IPS DF 6.9 (cell line): ENCODE results near the gene HOXA1.

Experiments
- DNase-seq: peaks from one replicate; pipeline ENCODE4 v3.0.0-alpha.2; 2013; ENCODE audit warnings: low read depth, low spot score
- H3K27ac ChIP-seq: one replicate; pipeline ENCODE4 v1.5.1; 2013; ENCODE audit warnings: low read length, control low read depth
- H3K27me3 ChIP-seq: 2 replicates; pipeline ENCODE4 v1.6.1; 2013; ENCODE audit warnings: mild to moderate bottlenecking, low read length; ENCODE audit not compliant: control insufficient read depth, insufficient read depth
- H3K36me3 ChIP-seq: 2 replicates; pipeline ENCODE4 v1.6.1; 2013; ENCODE audit warnings: low read length; ENCODE audit not compliant: control insufficient read depth, insufficient read depth
- H3K4me1 ChIP-seq: 2 replicates; pipeline ENCODE4 v1.6.1; 2013; ENCODE audit warnings: low read length; ENCODE audit not compliant: control insufficient read depth, insufficient read depth
- H3K4me3 ChIP-seq: 2 replicates; pipeline ENCODE4 v1.5.1; 2013; ENCODE audit warnings: mild to moderate bottlenecking, low read length
- H3K9me3 ChIP-seq: 2 replicates; pipeline ENCODE4 v1.6.1; 2013; ENCODE audit warnings: low read length, inconsistent platforms; ENCODE audit not compliant: control insufficient read depth, insufficient read depth
- WGBS: extraction: QIAGEN DNeasy Blood & Tissue Kit; methylation state at CpG from one replicate; pipeline ENCODE4 v1.1.7; 2013; ENCODE audit warnings: mixed read lengths, missing lambda C conversion rate; ENCODE audit not compliant: insufficient read length, insufficient coverage; 5-methylcytosine and 5-hydroxymethylcytosine counted together

HOXA1 gene

GRCh38 chr7:27123477-27124053 is 27.8 kb upstream of the HOXA1 start:
- Histone ChIP-seq H3K36me3 (no peaks in the 10 kb centered on the region), H3K4me3 (no peak overlapping the region), H3K9me3 (no peaks in the 10 kb centered on the region), H3K27me3 (peaks cover 99% of the 10 kb centered on the region), H3K27ac (no peak overlapping the region), H3K4me1 (no peaks in the 10 kb centered on the region)
- no CpG with 5 or more reads among the region's 26 CpGs for WGBS
- no peak for DNase-seq

DNA sequence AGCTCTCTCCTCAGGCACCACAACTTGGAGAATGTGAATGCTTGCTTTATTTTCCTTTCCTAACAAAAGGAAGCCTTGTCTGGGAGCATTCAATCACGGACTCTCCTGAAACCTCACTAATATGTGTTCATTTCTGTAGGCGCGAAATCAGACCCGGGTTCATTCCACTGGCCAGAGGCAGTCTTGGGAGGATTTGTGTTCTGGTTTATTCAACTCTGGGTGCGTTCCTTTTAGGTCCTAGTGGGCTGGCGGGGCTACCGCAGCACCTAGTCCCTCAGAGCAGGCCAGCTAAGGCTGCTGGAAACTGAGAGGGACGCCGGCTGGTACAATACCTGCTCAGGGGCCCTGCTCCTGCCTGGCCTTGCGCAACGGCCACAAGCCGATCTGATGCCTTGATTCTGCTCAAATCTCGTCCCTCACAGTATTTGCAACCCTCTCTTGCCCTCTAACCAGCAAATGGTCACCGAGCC is 27.2 kb upstream of the HOXA1 start:
- H3K4me3 ChIP-seq = no peak overlapping the region
- WGBS = no CpG with 5 or more reads among the region's 14 CpGs
- H3K27me3 ChIP-seq = peaks cover 99% of the 10 kb centered on the region
- H3K4me1 ChIP-seq = no peaks in the 10 kb centered on the region
- no peak for DNase-seq
- H3K27ac ChIP-seq = no peak overlapping the region
- no peaks in the 10 kb centered on the region for H3K36me3 ChIP-seq
- H3K9me3 ChIP-seq = no peaks in the 10 kb centered on the region

- H3K9me3 ChIP-seq = no peaks in the 10 kb centered on the region
- H3K27ac ChIP-seq = no peak overlapping the region
- no peak for DNase-seq
- H3K4me3 ChIP-seq = no peak overlapping the region
- peaks cover 2% of the 10 kb centered on the region; the same call in 1 of the 2 replicates for H3K4me1 ChIP-seq
- WGBS = no CpG with 5 or more reads among the region's 42 CpGs
- H3K36me3 ChIP-seq = no peaks in the 10 kb centered on the region
- H3K27me3 ChIP-seq = peaks cover 99% of the 10 kb centered on the region
Observed at GRCh38 chr7:27122077-27122910, 26.5 kb upstream of the HOXA1 start.

DNA sequence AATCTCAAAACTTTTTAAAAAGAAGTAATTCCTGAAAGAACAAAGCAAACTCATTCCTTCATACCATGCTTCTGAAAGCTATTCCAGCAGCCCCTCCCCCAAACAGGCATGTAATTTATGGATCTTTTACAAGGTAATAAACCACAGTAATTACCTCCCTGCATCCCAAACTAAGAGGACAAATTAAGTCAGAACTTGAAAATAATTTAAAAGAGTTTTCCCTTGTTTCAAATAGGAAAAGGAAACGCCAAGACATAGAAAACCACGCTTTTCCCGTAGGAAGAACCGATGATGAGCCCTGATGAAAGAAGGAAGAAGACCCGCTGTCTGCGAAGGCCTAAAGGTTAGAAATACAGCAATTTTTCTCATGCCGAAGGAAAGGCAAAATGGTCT is 25.9 kb upstream of the HOXA1 start:
- H3K9me3 ChIP-seq = no peaks in the 10 kb centered on the region
- H3K27ac ChIP-seq = no peak overlapping the region
- DNase-seq = no peak
- WGBS = no CpG with 5 or more reads among the region's 7 CpGs
- peaks cover 99% of the 10 kb centered on the region for H3K27me3 ChIP-seq
- H3K4me3 ChIP-seq = no peak overlapping the region
- H3K4me1 ChIP-seq = peaks cover 2% of the 10 kb centered on the region; the same call in 1 of the 2 replicates
- H3K36me3 ChIP-seq = no peaks in the 10 kb centered on the region

DNA sequence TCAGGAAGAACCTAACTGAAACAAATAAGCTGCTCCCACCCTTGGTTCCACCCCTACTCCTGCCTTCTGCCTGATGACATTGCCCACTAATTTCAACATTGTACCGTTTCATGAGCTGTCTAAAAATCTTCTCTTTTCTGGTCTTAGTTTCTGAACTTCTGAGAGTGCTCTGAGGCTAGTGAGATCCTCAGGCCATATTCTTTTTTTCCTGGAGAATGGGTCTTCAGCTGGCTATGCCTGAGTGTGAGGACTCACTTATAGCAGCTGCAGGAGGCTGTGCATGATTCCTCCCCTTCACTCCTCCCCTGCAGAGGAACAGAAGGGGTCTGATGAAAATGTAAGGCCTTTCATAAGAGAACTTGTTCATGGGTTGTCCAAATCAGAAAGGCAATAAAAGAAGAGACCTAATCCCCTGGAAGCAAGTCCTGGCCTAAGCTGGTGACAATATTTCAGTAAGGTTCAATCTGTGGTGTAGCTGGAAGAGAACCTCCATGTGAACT is 23.7 kb upstream of the HOXA1 start:
- H3K36me3 ChIP-seq = no peaks in the 10 kb centered on the region
- no CpG with 5 or more reads among the region's 1 CpG for WGBS
- H3K9me3 ChIP-seq = no peaks in the 10 kb centered on the region
- DNase-seq = no peak
- H3K27ac ChIP-seq = no peak overlapping the region
- peaks cover 99% of the 10 kb centered on the region for H3K27me3 ChIP-seq
- peaks cover 2% of the 10 kb centered on the region; the same call in 1 of the 2 replicates for H3K4me1 ChIP-seq
- H3K4me3 ChIP-seq = no peak overlapping the region

- Histone ChIP-seq H3K9me3 (no peaks in the 10 kb centered on the region), H3K27me3 (peaks cover 95% of the 10 kb centered on the region)
Observed at GRCh38 chr7:27118580-27118979, 22.8 kb upstream of the HOXA1 start.

DNA sequence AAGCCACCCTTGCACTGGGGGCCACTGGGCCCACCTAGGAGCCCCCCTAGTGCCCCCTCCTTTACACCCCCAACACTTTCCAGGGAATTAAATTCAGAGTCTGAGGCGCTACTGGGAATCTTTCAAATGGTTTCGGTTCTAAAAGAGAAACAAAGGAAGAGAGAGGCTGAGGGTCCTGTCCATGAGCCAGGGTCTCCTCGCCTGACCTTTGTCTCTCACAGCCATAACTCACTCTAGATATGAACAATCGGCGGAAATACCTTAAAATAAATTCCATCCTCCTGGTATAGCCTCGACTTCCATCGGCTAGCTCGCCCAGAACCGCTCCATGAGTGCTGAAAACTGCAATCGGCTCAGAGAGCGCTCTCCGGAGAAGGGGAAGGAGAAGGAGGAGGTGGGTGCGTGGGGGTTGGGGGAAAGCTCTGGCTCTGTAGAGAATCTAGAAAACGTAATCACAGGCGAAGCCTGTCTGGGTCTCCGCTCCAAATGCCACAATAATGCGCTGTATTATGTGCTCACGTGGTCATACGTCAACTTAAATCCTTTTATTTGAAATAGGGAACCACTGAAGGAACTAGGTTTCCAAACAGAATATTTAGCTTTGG is 22.2 kb upstream of the HOXA1 start:
- Histone ChIP-seq H3K4me1 (peaks cover 2% of the 10 kb centered on the region; the same call in 1 of the 2 replicates), H3K36me3 (no peaks in the 10 kb centered on the region), H3K27me3 (peaks cover 95% of the 10 kb centered on the region), H3K9me3 (no peaks in the 10 kb centered on the region), H3K27ac (no peak overlapping the region), H3K4me3 (no peak overlapping the region)
- no peak for DNase-seq
- no CpG with 5 or more reads among the region's 19 CpGs for WGBS

More at GRCh38 chr7:27118580-27118979, 22.8 kb upstream of the HOXA1 start:
- DNase-seq = no peak
- no peaks in the 10 kb centered on the region for H3K36me3 ChIP-seq
- H3K4me1 ChIP-seq = peaks cover 2% of the 10 kb centered on the region; the same call in 1 of the 2 replicates
- no CpG with 5 or more reads among the region's 3 CpGs for WGBS
- H3K27ac ChIP-seq = no peak overlapping the region
- no peak overlapping the region for H3K4me3 ChIP-seq

- peaks cover 95% of the 10 kb centered on the region for H3K27me3 ChIP-seq
Observed at GRCh38 chr7:27116962-27117886, 21.4 kb upstream of the HOXA1 start.

GRCh38 chr7:27116031-27116961 is 20.5 kb upstream of the HOXA1 start:
- no peak for DNase-seq
- Histone ChIP-seq H3K4me1 (peaks cover 2% of the 10 kb centered on the region; the same call in 1 of the 2 replicates), H3K27ac (no peak overlapping the region), H3K36me3 (no peaks in the 10 kb centered on the region), H3K9me3 (no peaks in the 10 kb centered on the region), H3K4me3 (no peak overlapping the region), H3K27me3 (peaks cover 95% of the 10 kb centered on the region)
- WGBS = no CpG with 5 or more reads among the region's 20 CpGs

More at GRCh38 chr7:27116962-27117886, 21.4 kb upstream of the HOXA1 start:
- Histone ChIP-seq H3K4me3 (no peak overlapping the region), H3K9me3 (no peaks in the 10 kb centered on the region), H3K4me1 (peaks cover 2% of the 10 kb centered on the region; the same call in 1 of the 2 replicates), H3K36me3 (no peaks in the 10 kb centered on the region), H3K27ac (no peak overlapping the region)
- no peak for DNase-seq
- no CpG with 5 or more reads among the region's 12 CpGs for WGBS
